Loucy (cell line): ENCODE data around the gene HPD.

Source experiments
- H2AFZ ChIP-seq: fragments of 200-600 bp; sonication (generic); 2 replicates; pipeline ENCODE4 v1.6.0; 2016; ENCODE audit warnings: antibody characterized with exemption, mild to moderate bottlenecking, low read length, moderate library complexity
- H3F3A ChIP-seq: fragments of 200-600 bp; 2 replicates; pipeline ENCODE4 v1.6.0; 2016; ENCODE audit warnings: antibody characterized with exemption, low read depth, mild to moderate bottlenecking
- H3K27me3 ChIP-seq: fragments of 200-600 bp; sonication (generic); 2 replicates; pipeline ENCODE4 v1.6.1; 2014; ENCODE audit warnings: low read length, mild to moderate bottlenecking; ENCODE audit not compliant: insufficient read depth, poor library complexity, severe bottlenecking
- H3K36me3 ChIP-seq: fragments of 200-600 bp; sonication (generic); 2 replicates; pipeline ENCODE4 v1.6.1; 2016; ENCODE audit warnings: low read length; ENCODE audit not compliant: insufficient read depth
- H3K4me1 ChIP-seq: fragments of 200-600 bp; sonication (generic); 2 replicates; pipeline ENCODE4 v1.5.1; 2014; ENCODE audit warnings: low read length, mild to moderate bottlenecking; ENCODE audit not compliant: insufficient read depth, poor library complexity, severe bottlenecking
- H3K4me2 ChIP-seq: fragments of 200-600 bp; sonication (generic); 2 replicates; pipeline ENCODE4 v1.6.0; 2014; ENCODE audit warnings: antibody characterized with exemption, low read length, low read depth, mild to moderate bottlenecking; ENCODE audit not compliant: poor library complexity, severe bottlenecking
- H3K4me3 ChIP-seq: fragments of 200-600 bp; sonication (generic); 2 replicates; pipeline ENCODE4 v1.5.1; 2014; ENCODE audit warnings: low read length, mild to moderate bottlenecking, mixed read lengths; ENCODE audit not compliant: poor library complexity, severe bottlenecking
- H3K79me2 ChIP-seq: fragments of 200-600 bp; sonication (generic); 2 replicates; pipeline ENCODE4 v1.6.1; 2014; ENCODE audit warnings: low read length; ENCODE audit not compliant: insufficient read depth
- H3K9ac ChIP-seq: fragments of 200-600 bp; sonication (generic); 2 replicates; pipeline ENCODE4 v1.6.0; 2014; ENCODE audit warnings: mild to moderate bottlenecking, low read depth, low read length, moderate library complexity; ENCODE audit not compliant: poor library complexity, severe bottlenecking
- H3K9me2 ChIP-seq: fragments of 200-600 bp; sonication (generic); replicated peaks from 2 replicates; pipeline ENCODE4 v1.6.1; 2016; ENCODE audit warnings: low read depth, low read length, mixed read lengths
- H3K9me3 ChIP-seq: fragments of 200-600 bp; sonication (generic); 2 replicates; pipeline ENCODE4 v1.6.1; 2014; ENCODE audit warnings: mild to moderate bottlenecking, antibody characterized with exemption, low read length, low read depth; ENCODE audit not compliant: insufficient read depth
- H4K20me1 ChIP-seq: fragments of 200-600 bp; sonication (generic); 2 replicates; pipeline ENCODE4 v1.6.0; 2014; ENCODE audit warnings: antibody characterized with exemption, low read length, mild to moderate bottlenecking; ENCODE audit not compliant: insufficient read depth, poor library complexity, severe bottlenecking
- EZH2phosphoT487 ChIP-seq: fragments of 200-600 bp; IDR thresholded peaks from 2 replicates; pipeline ENCODE4 v1.6.1; 2018; ENCODE audit warnings: antibody characterized with exemption, mild to moderate bottlenecking, moderate library complexity, borderline replicate concordance
- TF ChIP-seq, protein P1 (sequence below): fragments of 200-600 bp; sonication (generic); conservative IDR thresholded peaks from 2 replicates; pipeline ENCODE4 v1.5.1; 2014; ENCODE audit warnings: mild to moderate bottlenecking, antibody characterized with exemption, low read length

The HPD gene

DNA sequence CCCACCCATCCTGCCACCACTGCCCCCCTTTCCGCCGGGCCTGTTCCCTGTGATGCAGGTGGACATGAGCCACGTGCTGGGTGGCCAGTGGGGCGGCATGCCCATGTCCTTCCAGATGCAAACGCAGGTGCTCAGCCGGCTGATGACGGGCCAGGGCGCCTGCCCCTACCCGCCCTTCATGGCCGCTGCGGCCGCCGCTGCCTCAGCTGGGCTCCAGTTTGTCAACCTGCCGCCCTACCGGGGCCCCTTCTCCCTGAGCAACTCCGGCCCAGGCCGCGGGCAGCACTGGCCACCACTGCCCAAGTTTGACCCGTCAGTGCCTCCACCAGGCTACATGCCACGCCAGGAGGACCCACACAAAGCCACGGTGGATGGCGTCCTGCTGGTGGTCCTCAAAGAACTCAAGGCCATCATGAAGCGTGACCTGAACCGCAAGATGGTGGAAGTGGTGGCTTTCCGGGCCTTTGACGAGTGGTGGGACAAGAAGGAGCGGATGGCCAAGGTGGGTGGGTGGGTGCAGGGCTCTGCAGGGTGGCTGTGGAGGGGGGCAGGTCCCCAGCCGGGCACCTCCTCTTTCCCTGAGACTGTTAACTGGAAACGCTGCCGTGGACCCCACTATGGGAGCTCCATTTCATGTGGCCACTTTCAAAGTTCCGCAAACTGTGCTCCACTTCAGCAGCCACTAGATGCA lies 44.1 kb downstream of the HPD start:
- Histone ChIP-seq H3K9ac (no peak overlapping the region), H2AFZ (no peak overlapping the region), H3K4me1 (peaks cover 33% of the 10 kb centered on the region), H4K20me1 (peaks cover 29% of the 10 kb centered on the region), H3K4me3 (no peak overlapping the region), H3K36me3 (peaks cover 46% of the 10 kb centered on the region; the same call in 1 of the 2 replicates), H3F3A (no peaks in the 10 kb centered on the region), H3K4me2 (no peak overlapping the region), H3K79me2 (peaks cover 51% of the 10 kb centered on the region), H3K9me3 (no peaks in the 10 kb centered on the region), H3K27me3 (no peaks in the 10 kb centered on the region), H3K9me2 (no peaks in the 10 kb centered on the region)
- TF ChIP-seq EZH2phosphoT487 = no peak
- TF ChIP-seq, protein P1, sequence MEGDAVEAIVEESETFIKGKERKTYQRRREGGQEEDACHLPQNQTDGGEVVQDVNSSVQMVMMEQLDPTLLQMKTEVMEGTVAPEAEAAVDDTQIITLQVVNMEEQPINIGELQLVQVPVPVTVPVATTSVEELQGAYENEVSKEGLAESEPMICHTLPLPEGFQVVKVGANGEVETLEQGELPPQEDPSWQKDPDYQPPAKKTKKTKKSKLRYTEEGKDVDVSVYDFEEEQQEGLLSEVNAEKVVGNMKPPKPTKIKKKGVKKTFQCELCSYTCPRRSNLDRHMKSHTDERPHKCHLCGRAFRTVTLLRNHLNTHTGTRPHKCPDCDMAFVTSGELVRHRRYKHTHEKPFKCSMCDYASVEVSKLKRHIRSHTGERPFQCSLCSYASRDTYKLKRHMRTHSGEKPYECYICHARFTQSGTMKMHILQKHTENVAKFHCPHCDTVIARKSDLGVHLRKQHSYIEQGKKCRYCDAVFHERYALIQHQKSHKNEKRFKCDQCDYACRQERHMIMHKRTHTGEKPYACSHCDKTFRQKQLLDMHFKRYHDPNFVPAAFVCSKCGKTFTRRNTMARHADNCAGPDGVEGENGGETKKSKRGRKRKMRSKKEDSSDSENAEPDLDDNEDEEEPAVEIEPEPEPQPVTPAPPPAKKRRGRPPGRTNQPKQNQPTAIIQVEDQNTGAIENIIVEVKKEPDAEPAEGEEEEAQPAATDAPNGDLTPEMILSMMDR = no peak

DNA sequence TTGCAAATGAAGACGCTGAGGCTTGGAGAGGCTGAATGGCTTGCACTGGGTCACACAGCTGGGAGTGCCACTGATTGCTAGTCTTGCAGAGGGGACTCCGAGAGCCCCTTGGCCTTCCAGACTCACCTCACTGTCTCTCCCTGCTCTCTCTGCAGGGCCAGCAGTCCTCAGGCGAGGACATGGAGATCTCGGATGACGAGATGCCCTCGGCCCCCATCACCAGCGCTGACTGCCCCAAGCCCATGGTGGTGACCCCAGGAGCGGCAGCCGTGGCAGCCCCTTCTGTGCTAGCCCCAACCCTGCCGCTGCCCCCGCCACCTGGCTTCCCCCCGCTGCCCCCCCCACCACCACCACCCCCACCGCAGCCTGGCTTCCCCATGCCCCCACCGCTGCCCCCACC lies 44.7 kb downstream of the HPD start:
- no peak overlapping the region for H3K4me2 ChIP-seq
- H4K20me1 ChIP-seq = peaks cover 29% of the 10 kb centered on the region
- no peak overlapping the region for H3K4me3 ChIP-seq
- H3K9me3 ChIP-seq = no peaks in the 10 kb centered on the region
- H3K27me3 ChIP-seq = no peaks in the 10 kb centered on the region
- H3K9me2 ChIP-seq = no peaks in the 10 kb centered on the region
- H3K36me3 ChIP-seq = peaks cover 45% of the 10 kb centered on the region; the same call in 1 of the 2 replicates
- no peak overlapping the region for H3K9ac ChIP-seq
- peaks cover 33% of the 10 kb centered on the region for H3K4me1 ChIP-seq
- peaks cover 58% of the 10 kb centered on the region for H3K79me2 ChIP-seq
- TF ChIP-seq EZH2phosphoT487 = no peak
- TF ChIP-seq, protein P1 = no peak
- H3F3A ChIP-seq = no peaks in the 10 kb centered on the region
- H2AFZ ChIP-seq = no peak overlapping the region

DNA sequence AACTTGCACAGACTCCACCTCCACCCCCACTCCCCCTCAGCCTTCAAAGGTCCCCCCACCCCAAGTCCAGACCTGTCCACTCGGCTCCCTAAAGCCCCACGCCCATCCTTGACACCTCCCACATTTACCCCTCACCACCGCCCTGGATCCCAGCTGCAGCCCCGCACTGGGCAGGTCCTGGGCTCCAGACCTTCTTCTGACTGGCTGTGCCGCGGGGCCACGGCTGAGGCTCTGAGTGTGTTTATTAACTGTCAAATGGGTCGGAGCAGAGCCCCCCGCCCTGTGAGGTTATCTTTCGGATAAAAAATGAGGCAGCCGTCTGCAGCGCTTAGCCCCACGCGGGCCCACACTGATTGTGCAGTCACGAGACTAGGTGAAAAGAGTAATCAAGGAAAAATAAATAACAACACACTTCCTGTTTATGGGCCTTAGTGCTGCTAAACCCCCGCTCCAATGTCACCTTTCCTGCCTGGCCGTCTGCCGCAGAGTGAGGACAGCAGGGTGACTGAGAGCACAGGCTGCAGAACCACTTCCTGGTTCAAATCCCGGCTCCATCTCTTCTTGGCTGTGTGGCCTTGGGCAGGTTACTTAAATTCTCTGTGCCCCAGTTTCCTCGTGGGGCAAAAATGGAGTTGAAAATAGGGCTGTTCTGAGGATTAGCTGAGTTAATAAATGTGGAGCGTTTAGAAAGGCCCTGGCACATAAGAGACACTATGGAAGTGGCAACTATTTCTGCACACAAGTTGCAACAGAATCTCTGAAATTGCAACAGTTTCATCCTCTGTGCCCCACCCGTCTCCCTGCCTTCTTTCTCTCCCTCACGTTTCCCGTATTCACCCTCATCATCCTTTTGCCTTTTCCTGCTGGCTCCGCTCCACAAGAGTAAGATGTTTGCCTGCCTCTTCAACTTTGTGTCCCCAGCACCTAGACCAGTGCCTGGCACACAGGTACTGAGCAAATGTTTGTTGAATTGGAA lies 45.5 kb downstream of the HPD start:
- Histone ChIP-seq H3K9ac (no peak overlapping the region), H4K20me1 (peaks cover 34% of the 10 kb centered on the region), H3K27me3 (no peaks in the 10 kb centered on the region), H3K9me2 (no peaks in the 10 kb centered on the region), H3K79me2 (peaks cover 65% of the 10 kb centered on the region), H3K4me3 (no peak overlapping the region), H3F3A (no peaks in the 10 kb centered on the region), H3K36me3 (peaks cover 44% of the 10 kb centered on the region; the same call in 1 of the 2 replicates), H3K4me1 (peaks cover 33% of the 10 kb centered on the region), H3K4me2 (peak overlapping the region; percentile 90), H3K9me3 (no peaks in the 10 kb centered on the region), H2AFZ (no peak overlapping the region)
- TF ChIP-seq EZH2phosphoT487 = no peak
- TF ChIP-seq, protein P1 = no peak
